IMR-90 (cell line): ENCODE measurements around the gene EIF4E3. TPM values are rescaled to one million over a fixed set of nuclear protein-coding genes. Genes with fewer than 3 reads are reported as not detected.

Experiments used
- ATAC-seq: fragments of 200-7000 bp; cut with Tn5 transposase; 2 replicates; pipeline ENCODE4 v1.9.1; 2020; ENCODE audit warnings: low read depth, mild to moderate bottlenecking, moderate library complexity
- BruUV-seq: library from RNA; stranded (reverse); fragments of 400-500 nt; replicated peaks from 2 replicates; lab custom pipeline; 2021; lab: Mats Ljungman, UMichigan
- CTCF ChIA-PET: fragments of 300-600 bp; formaldehyde crosslinking; extraction: SDS; loops from one replicate; lab custom pipeline; 2021; ENCODE audit warnings: antibody characterized with exemption; lab: Yijun Ruan, JAX
- POLR2A ChIA-PET: fragments of 300-600 bp; sonication (Branson Sonifier 250); formaldehyde crosslinking; loops from one replicate; lab custom pipeline; 2022; ENCODE audit warnings: antibody characterized with exemption; ENCODE audit not compliant: unreplicated experiment; lab: Charles Lee
- DNase-seq: peaks from one replicate; pipeline ENCODE4 v3.0.0; 2013
- H2AFZ ChIP-seq: replicated peaks from 2 replicates; pipeline ENCODE3; 2013; ENCODE audit warnings: low read length, mild to moderate bottlenecking; ENCODE audit not compliant: poor library complexity
- H2AK5ac ChIP-seq: 2 replicates; pipeline ENCODE4 v1.6.1; 2013; ENCODE audit warnings: low read depth, low read length, inconsistent platforms
- H2AK9ac ChIP-seq: replicated peaks from 2 replicates; pipeline ENCODE3; 2013; ENCODE audit warnings: mild to moderate bottlenecking, low read depth, low read length, moderate library complexity; ENCODE audit not compliant: poor library complexity
- H2BK120ac ChIP-seq: 2 replicates; pipeline ENCODE4 v1.6.1; 2013; ENCODE audit warnings: low read depth, low read length, inconsistent platforms
- H2BK15ac ChIP-seq: 3 replicates; pipeline ENCODE4 v1.6.1; 2013; ENCODE audit warnings: low read depth, low read length, inconsistent platforms
- H2BK20ac ChIP-seq: 2 replicates; pipeline ENCODE4 v1.6.1; 2013; ENCODE audit warnings: low read depth, mild to moderate bottlenecking, inconsistent platforms, low read length, moderate library complexity
- H2BK5ac ChIP-seq: 2 replicates; pipeline ENCODE4 v1.6.1; 2013; ENCODE audit warnings: mild to moderate bottlenecking, low read depth, low read length, inconsistent platforms; ENCODE audit not compliant: poor library complexity, severe bottlenecking
- H3K14ac ChIP-seq: replicated peaks from 2 replicates; pipeline ENCODE4 v1.6.1; 2013; ENCODE audit warnings: low read depth, low read length, inconsistent platforms
- H3K18ac ChIP-seq: 2 replicates; pipeline ENCODE4 v1.6.1; 2013; ENCODE audit warnings: low read depth, low read length, control low read depth
- H3K23ac ChIP-seq: 2 replicates; pipeline ENCODE4 v1.6.1; 2013; ENCODE audit warnings: low read depth, low read length, inconsistent platforms
- H3K27ac ChIP-seq: 2 replicates; pipeline ENCODE4 v1.5.1; 2013; ENCODE audit warnings: mild to moderate bottlenecking, control low read depth, low read length; ENCODE audit not compliant: insufficient read depth
- H3K27me3 ChIP-seq: 2 replicates; pipeline ENCODE4 v1.6.1; 2013; ENCODE audit warnings: low read length; ENCODE audit not compliant: control insufficient read depth, insufficient read depth
- H3K36me3 ChIP-seq: 2 replicates; pipeline ENCODE4 v1.6.1; 2013; ENCODE audit warnings: low read length, mixed read lengths; ENCODE audit not compliant: control insufficient read depth, insufficient read depth
- H3K4ac ChIP-seq: 2 replicates; pipeline ENCODE4 v1.6.1; 2013; ENCODE audit warnings: low read depth, low read length, inconsistent platforms
- H3K4me1 ChIP-seq: 2 replicates; pipeline ENCODE4 v1.6.1; 2013; ENCODE audit warnings: low read length, mixed read lengths; ENCODE audit not compliant: control insufficient read depth, insufficient read depth
- H3K4me2 ChIP-seq: 2 replicates; pipeline ENCODE4 v1.6.1; 2013; ENCODE audit warnings: low read depth, mild to moderate bottlenecking, control low read depth, low read length, moderate library complexity
- H3K4me3 ChIP-seq: 2 replicates; pipeline ENCODE4 v1.5.1; 2013; ENCODE audit warnings: low read depth, mild to moderate bottlenecking, control low read depth, low read length, moderate library complexity; ENCODE audit not compliant: insufficient read depth
- H3K56ac ChIP-seq: 2 replicates; pipeline ENCODE4 v1.6.1; 2013; ENCODE audit warnings: low read length, inconsistent platforms; ENCODE audit not compliant: insufficient read depth; ENCODE audit errors: extremely low read depth
- H3K79me1 ChIP-seq, 2 experiments: 2 replicates each; pipeline ENCODE4 v1.6.1; 2013; ENCODE audit warnings: low read length in 2 of 2, inconsistent platforms in 1 of 2, low read depth in 1 of 2
- H3K9ac ChIP-seq: 2 replicates; pipeline ENCODE4 v1.6.1; 2013; ENCODE audit warnings: low read depth, low read length, control low read depth
- H3K9me1 ChIP-seq: 2 replicates; pipeline ENCODE4 v1.6.1; 2013; ENCODE audit warnings: low read length, inconsistent platforms; ENCODE audit not compliant: insufficient read depth
- H3K9me3 ChIP-seq: 2 replicates; pipeline ENCODE4 v1.6.1; 2013; ENCODE audit warnings: low read length; ENCODE audit not compliant: control insufficient read depth, insufficient read depth
- H4K20me1 ChIP-seq: 2 replicates; pipeline ENCODE4 v1.6.1; 2013; ENCODE audit warnings: low read length, inconsistent platforms; ENCODE audit not compliant: insufficient read depth
- H4K5ac ChIP-seq: 2 replicates; pipeline ENCODE4 v1.6.1; 2013; ENCODE audit warnings: mild to moderate bottlenecking, low read depth, low read length, control low read depth
- H4K8ac ChIP-seq, 2 experiments: 2 replicates each; pipeline ENCODE4 v1.6.1; 2013; ENCODE audit warnings: low read depth in 2 of 2, low read length in 2 of 2, control low read depth in 1 of 2, inconsistent platforms in 1 of 2
- H4K91ac ChIP-seq: 2 replicates; pipeline ENCODE4 v1.6.1; 2013; ENCODE audit warnings: low read depth, low read length, inconsistent platforms; ENCODE audit not compliant: insufficient read depth
- MXI1 ChIP-seq: IDR thresholded peaks from 2 replicates; pipeline ENCODE4 v1.6.1; 2012; ENCODE audit warnings: low read depth, mild to moderate bottlenecking, low read length, moderate library complexity, borderline replicate concordance
- WGBS, 2 experiments: methylation state at CpG; one replicate each; pipeline versions ENCODE4 v1.1.5 to v1.1.7; 2013; ENCODE audit warnings: missing lambda C conversion rate in 2 of 2; ENCODE audit not compliant: insufficient read length in 1 of 2; ENCODE audit errors: extremely low coverage in 2 of 2; 5-methylcytosine and 5-hydroxymethylcytosine counted together
- dilution Hi-C: fragments of 300-500 bp; cut with HindIII; formaldehyde crosslinking; loops from one replicate; pipeline ENCODE4 v1.14.3; 2018; ENCODE audit warnings: low sequenced_read_pairs; ENCODE audit not compliant: unreplicated experiment
- in situ Hi-C: fragments of 300-500 bp; cut with MboI; formaldehyde crosslinking; loops from 3 replicates; pipeline ENCODE4 v1.14.3; 2019; ENCODE audit warnings: low sequenced_read_pairs, inconsistent platforms, mixed read lengths
- intact Hi-C: fragments of 100-400 bp; cut with micrococcal nuclease; formaldehyde crosslinking; loops from 2 replicates; pipeline ENCODE4 v1.10.0; 2022
- polyA plus RNA-seq, 3 experiments: library from polyadenylated mRNA; depleted of rRNA; stranded (reverse); fragments of >200 nt; gene quantifications; 2 replicates each; pipeline ENCODE4 v1.2.3, GENCODE V29; 2012; ENCODE audit warnings: low replicate concordance in 1 of 3
- total RNA-seq: library from RNA; depleted of rRNA; stranded (reverse); fragments of >200 nt; gene quantifications from 2 replicates; pipeline ENCODE4 v1.2.3, GENCODE V29; 2012

The EIF4E3 gene
- total and polyA plus RNA-seq, 2 of the 4 experiments (the other 2 are of a cell fraction): 0.72 to 1.1 TPM

DNA sequence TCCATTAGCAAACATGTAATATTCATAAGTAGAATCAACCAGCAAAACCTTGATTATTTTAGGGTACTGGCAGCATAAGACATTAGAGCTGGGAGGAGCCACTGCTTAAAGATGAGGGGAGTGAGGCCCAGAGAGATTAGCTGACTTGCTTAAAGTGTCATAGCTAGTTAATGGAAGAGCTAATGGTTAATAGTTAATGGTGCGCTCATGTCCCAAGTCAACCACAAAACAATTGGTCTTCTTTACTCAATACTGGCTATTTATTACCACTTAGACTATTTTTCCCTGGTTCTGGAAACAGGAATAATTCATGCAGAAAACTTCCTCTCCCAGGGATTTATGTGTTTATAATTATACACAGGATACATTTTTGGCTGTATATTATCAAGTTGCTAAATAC, 33.1 kb downstream of the EIF4E3 start:
- POLR2A ChIA-PET: no interaction called here
- H2AK9ac ChIP-seq: no peak overlapping the region

More for the DNA sequence above, 33.1 kb downstream of the EIF4E3 start:
- no peak overlapping the region for H2AK5ac ChIP-seq
- H2AFZ ChIP-seq: no peak overlapping the region
- H3K36me3 ChIP-seq: no peaks in the 10 kb centered on the region
- no peaks in the 10 kb centered on the region for H3K79me1 ChIP-seq
- H3K4me3 ChIP-seq: no peak overlapping the region
- no peaks in the 10 kb centered on the region; the same call in none of the 2 replicates for H3K9me1 ChIP-seq
- no peak overlapping the region for H2BK5ac ChIP-seq
- H4K20me1 ChIP-seq: no peaks in the 10 kb centered on the region
- no peak overlapping the region for H3K4me2 ChIP-seq
- H3K4ac ChIP-seq: no peak overlapping the region; the same call in 1 of the 2 replicates
- H2BK20ac ChIP-seq: peak overlapping the region; percentile 38; the same call in 1 of the 2 replicates
- H4K91ac ChIP-seq: no peak overlapping the region
- in situ Hi-C loops (no loop called here), intact Hi-C loops (no loop called here), dilution Hi-C loops (no loop called here)
- CTCF ChIA-PET: no interaction called here
- no peaks in the 10 kb centered on the region for H3K27me3 ChIP-seq
- no peak for TF ChIP-seq MXI1
- no peak overlapping the region for H3K9ac ChIP-seq
- no peak overlapping the region for H3K27ac ChIP-seq
- no peak overlapping the region for H4K8ac ChIP-seq
- H3K14ac ChIP-seq: 0 out of 2 replicates have a peak overlapping the region, but pooled peaks have one; percentile 20
- no peak overlapping the region for H3K23ac ChIP-seq
- no TSS peak for BruUV-seq
- H3K18ac ChIP-seq: peak overlapping the region; percentile 23; the same call in 1 of the 2 replicates
- H2BK120ac ChIP-seq: peak overlapping the region; percentile 5; the same call in 1 of the 2 replicates
- DNase-seq (no peak), ATAC-seq (no peak)
- no peak overlapping the region for H3K56ac ChIP-seq
- WGBS, 2 experiments: no CpG with 5 or more reads among the region's 1 CpG
- no peak overlapping the region for H4K5ac ChIP-seq
- H3K9me3 ChIP-seq: no peaks in the 10 kb centered on the region
- H2BK15ac ChIP-seq: no peak overlapping the region
- H3K4me1 ChIP-seq: peaks cover 13% of the 10 kb centered on the region
